SU-DHL-6 (cell line): ENCODE data around the gene EFEMP1.

Experiments
- EZH2phosphoT487 ChIP-seq: fragments of 200-600 bp; sonication (generic), shearing (Covaris generic); conservative IDR thresholded peaks from 2 replicates; pipeline ENCODE4 v1.6.1; 2018; ENCODE audit warnings: mild to moderate bottlenecking, antibody characterized with exemption, low read length, moderate library complexity, mixed read lengths
- TF ChIP-seq, protein P1 (sequence below): fragments of 200-600 bp; sonication (generic); IDR thresholded peaks from one replicate; pipeline ENCODE4 v1.5.1; 2017; ENCODE audit warnings: antibody characterized with exemption, mild to moderate bottlenecking, low read length, moderate library complexity; ENCODE audit not compliant: insufficient read depth, poor library complexity, severe bottlenecking

DNA sequence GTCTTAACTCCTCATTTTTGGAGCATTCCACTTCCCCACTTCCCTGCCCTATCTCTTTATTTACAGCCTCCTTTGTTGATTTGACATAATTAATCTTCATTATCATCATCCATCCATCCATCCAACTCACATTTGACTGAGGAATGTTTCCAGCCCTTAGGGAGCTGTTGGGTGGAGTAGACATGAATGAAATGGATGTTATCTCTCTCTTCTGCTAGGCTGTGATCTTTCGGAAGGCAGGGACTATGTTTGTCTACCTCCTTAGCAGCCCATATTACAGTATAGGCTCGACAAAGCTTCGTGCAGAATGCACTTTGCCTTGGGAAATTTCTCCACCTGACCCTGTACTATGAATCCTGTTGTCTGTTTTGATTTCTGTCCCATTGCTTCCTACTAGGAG is 7.7 kb upstream of the EFEMP1 start:
- TF ChIP-seq, protein P1, sequence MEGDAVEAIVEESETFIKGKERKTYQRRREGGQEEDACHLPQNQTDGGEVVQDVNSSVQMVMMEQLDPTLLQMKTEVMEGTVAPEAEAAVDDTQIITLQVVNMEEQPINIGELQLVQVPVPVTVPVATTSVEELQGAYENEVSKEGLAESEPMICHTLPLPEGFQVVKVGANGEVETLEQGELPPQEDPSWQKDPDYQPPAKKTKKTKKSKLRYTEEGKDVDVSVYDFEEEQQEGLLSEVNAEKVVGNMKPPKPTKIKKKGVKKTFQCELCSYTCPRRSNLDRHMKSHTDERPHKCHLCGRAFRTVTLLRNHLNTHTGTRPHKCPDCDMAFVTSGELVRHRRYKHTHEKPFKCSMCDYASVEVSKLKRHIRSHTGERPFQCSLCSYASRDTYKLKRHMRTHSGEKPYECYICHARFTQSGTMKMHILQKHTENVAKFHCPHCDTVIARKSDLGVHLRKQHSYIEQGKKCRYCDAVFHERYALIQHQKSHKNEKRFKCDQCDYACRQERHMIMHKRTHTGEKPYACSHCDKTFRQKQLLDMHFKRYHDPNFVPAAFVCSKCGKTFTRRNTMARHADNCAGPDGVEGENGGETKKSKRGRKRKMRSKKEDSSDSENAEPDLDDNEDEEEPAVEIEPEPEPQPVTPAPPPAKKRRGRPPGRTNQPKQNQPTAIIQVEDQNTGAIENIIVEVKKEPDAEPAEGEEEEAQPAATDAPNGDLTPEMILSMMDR, result no peak
- no peak for TF ChIP-seq EZH2phosphoT487
